COLO668 (cell line): ENCODE measurements around the gene ADAMTS6.

Experiments used
- DNase-seq: peaks from one replicate; lab custom pipeline; 2025; ENCODE audit not compliant: unreplicated experiment; lab: John Stamatoyannopoulos, UW

ADAMTS6 gene

GRCh38 chr5:65151614-65152013, 330.1 kb downstream of the ADAMTS6 start:
- DNase-seq, result no peak

DNA sequence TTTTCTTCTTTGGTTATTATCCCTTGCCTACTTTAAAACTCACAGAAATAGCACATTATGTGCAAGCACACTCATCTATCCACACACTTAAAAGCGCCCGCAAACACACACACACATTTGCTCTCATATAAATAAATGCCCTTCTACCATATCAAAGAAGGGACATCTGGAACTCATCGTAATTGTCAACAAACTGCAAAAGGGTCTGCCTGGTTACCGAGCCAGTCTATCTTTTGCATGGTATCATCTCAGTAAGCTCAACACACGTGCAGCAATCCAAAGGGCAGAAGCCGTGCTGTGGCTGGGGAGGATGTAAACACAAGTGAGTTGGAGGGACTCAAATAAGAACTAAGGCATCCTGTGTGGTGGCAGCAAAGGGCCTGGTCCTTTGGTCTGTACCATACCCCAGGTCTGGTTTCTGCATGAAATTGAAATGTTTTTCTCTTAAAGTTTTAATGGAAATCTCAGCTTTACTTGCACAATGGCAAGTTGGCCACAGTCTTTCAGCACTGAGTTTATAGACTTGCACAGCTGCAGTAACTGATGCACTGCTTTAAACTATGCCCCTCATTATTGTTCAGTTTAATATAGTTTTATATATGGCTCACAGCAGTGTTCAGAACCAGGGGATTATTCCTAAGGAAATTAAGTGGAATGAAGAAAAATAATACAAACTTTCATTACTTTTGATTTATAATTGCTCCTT, 331.0 kb downstream of the ADAMTS6 start:
- no peak for DNase-seq

- DNase-seq, result no peak
These were observed 331.9 kb downstream of the ADAMTS6 start for GRCh38 chr5:65149827-65150226.

DNA sequence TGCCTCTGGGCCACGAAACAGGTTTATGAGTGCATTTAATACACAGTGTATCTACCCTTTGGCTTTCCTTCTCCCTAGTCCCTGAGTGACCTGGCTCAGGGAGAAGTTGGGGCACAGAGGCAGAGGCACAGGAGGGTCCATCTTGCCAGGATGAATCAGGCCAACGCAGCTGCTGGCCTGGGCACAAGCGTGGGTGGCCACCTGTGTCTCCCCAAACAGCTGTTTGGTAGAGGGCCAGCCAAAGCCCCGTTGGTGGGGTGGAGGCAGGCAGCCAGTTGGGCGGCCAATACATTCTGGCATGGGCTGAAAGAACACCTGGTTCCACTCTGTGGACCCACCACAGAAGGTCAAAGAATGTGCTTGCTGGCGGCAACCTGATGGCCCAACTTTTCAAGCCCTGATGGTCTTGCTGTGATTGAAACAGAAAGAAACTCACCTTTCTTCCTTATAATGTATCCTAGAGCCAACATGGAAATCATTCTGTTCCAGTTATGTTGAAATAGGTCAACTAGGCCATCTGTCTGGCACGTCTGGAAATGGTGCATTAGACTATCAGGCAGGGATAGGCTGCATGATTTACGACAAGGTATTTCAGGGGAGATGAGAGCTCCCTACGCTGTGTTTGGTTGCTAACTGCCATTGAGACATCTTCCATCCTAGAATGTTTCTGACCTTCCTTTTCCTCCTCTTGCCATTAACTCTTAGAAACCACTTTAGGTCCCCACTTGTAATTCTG, 337.4 kb downstream of the ADAMTS6 start:
- DNase-seq, result no peak

- no peak for DNase-seq
These were observed 339.2 kb downstream of the ADAMTS6 start for GRCh38 chr5:65142511-65143011.

DNA sequence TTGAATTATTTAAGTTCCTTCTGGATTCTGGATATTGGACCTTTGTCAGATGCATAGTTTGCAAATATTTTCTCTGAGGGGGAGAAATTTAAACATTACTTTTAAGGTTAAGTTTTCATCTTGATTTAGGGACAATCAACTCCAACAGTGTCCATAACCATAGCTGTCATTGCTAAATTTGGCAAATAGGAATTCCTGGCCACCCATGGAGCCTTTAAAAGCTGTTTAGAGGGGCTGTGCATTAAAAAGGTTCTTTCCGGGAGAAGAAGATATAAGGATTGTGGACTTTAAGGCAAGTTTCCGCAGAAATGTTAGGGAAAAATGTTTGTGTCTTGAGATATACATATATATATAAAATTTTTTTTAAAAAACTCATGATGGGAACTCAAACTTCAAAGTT, 339.7 kb downstream of the ADAMTS6 start:
- DNase-seq, result no peak

DNA sequence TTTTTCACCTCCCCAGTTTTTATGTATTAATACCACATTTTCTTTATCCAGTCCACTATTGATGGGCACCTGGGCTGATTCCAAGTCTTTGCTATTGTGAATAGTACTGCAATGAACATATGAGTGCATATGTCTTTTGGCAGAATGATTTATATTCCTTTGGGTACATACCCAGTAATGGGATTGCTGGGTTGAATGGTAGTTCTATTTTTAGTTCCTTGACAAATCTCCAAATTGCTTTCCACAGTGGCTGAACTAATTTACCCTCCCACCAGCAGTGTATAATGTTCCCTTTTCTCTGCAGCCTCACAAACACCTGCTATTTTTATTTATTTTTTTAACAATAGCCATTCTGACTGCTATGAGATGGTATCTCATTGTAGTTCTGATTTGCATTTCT, 340.2 kb downstream of the ADAMTS6 start:
- no peak for DNase-seq

- no peak for DNase-seq
These were observed 344.1 kb downstream of the ADAMTS6 start for GRCh38 chr5:65137631-65138030.

DNA sequence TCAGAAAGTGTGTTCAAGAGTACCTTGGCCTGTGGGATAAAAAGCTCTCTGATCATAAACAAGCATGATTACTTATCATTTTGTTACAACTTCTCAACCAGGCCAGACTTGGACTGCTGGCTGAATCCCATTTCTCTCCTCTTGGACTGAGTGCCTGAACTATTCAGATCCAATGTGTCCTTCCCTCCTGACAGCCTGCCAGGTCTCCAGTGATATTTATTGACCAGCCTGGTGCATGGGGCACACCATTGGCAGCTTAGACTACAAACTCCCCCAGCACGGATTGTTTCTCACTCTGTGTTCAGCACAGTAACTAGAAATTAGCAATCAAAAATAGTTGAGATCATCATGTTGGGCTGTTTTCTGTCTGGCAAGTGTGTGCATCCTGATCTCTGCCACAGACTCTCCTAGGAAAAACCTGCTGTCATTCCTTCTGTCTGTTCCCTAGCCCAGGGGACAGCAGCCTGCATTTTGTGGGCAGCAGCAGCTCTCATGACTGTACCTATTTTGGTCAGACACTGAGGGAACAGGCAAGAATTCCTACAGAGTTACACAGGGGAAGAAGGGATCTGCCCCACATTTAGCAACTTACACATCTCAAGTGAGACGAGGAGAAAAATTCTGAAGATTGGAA, 348.1 kb downstream of the ADAMTS6 start:
- no peak for DNase-seq

- no peak for DNase-seq
These were observed 349.3 kb downstream of the ADAMTS6 start for GRCh38 chr5:65132386-65132785.

- DNase-seq, result no peak
These were observed 353.5 kb downstream of the ADAMTS6 start for GRCh38 chr5:65128226-65128625.

DNA sequence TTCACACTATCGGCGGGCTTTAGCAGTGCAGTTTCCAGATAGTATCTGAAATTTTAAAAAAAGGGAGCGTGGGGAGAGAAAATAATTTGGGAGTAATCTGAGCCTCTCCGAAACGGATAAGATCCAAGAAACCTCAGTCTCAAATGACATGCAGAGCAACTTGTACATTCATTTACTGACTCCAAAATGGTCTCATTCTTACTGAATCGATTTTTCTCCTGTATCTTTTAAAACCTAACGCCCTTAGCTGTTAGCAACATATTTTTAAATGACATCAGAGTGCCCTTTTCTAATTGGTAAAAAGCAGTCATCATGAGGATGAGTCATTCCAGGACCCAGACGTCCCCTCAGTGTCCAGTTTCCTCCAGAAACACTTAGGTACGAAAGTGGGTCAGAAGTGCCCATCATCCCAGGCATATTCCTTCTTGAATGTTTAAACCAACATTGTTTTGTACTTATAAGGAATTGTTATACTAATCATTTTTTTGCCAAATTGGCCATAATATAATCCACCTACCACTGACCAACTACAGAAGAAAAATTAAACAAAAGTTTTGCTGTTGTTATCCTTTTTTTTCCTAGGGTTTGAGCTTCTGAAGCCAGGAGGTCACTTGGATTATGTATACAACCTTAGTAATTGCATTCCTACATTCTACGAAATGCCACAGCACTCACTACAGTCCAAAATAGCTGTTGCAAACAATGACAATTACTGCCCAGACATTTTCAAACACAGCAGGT, 354.4 kb downstream of the ADAMTS6 start:
- DNase-seq, result no peak

GRCh38 chr5:65126542-65127069, 355.1 kb downstream of the ADAMTS6 start:
- DNase-seq, result no peak

DNA sequence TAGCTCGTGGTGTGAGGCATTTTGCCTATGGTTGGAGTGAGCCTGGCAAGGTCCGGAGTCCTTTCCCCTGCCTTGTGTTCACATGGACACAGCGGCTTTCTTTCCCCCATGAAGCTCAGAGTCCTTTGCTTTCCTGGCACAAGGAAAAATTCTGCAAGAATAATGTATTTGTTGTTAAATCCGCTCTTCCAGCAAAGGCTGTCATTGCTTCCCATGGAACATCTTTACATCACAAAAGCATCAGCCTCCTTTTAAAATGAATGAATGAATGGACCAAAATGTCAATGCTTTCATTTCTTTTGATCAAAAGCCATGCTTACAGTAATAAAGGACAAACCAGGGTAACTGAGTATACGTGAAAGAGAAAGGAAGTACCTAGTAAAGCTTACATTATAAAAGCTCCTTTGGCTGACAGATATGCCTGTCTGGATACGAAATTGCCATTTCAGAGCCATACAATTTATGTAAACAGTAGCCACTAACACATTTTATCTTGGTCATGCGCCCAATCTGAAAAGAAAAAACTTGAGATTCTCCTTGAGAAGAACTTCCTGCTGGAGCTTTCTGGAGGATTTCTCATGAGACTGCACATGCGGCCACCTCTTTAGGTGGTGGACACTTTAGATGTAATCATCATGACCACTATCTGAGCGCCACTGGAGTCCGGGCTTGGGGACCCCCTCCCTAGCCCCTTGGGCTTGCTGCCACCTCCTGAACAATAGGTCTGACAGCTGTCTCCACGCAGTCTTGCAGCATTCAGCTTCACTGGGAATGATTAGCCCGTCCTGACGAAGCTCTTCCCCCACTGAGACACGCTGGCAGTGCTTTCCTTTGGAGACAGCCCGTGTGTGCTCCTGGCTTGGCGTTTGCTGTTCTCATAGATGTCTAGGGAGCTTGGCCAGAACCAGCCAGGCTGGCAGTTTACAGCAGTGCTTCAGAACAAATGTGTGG, 355.9 kb downstream of the ADAMTS6 start:
- no peak for DNase-seq

- DNase-seq, result no peak
These were observed 359.8 kb downstream of the ADAMTS6 start for GRCh38 chr5:65121880-65122436.

DNA sequence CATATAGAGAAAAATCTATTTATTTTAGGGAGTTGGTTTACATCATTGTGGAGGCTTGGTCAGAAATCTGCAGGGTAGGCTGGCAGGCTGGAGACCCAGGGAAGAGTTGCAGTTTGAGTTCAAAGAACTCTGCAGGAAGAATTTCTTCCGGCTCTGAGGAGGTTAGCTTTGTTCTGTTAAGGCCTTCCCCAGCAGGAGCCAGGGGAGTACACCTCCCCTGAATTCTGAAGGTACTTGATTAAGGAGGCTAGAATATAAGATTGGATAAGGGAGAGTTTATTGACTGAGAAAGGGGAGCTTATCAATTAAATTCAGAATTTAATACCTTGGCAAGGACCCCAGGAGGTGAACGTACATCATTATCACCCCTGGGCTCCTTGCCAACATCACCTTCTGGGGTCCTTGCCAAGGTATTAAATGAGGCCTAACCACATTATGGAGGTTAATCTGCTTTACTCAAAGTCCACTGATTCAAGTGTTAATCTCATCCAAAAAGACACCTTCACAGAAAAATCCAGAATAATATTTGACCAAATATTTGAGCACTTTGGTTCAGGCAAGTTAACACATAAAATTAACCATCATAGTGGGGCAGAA, 361.3 kb downstream of the ADAMTS6 start:
- DNase-seq, result no peak

DNA sequence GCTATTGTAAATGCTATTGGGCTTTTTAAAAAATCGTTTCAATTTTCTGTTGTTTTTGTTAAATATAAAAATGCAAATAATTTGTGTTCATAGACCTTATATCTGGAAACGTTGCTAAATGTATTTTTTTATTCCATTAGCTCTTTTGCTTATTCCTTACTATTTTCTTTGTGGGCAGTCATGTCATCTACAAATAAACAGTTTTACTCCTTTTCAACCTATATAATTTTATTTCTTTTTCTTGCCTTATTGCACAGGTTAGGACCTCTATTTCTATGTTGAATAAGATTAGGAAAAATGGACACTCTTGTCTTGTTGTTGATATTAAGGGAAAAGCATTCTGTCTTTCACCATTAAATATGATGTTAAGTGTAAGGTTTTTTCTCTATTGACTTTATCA, 364.2 kb downstream of the ADAMTS6 start:
- DNase-seq, result no peak

DNA sequence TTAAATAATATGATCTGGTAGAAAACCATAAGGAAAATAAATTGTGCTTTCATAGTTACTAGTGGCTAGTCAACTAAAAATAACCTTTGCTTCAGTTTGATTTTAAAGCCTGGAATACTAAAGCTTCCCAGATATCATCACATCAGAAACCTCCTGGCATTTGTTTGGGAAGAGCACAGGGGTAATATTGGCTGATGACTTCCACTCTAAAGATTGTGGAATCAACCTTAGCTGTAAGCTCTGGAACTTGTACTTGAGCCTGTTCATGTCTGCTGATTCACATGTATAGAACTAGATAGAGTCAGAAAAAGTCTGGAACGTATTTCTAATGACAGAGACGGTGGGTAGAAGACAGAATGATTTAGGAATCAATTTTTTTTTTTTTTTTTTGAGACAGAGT, 367.9 kb downstream of the ADAMTS6 start:
- no peak for DNase-seq

DNA sequence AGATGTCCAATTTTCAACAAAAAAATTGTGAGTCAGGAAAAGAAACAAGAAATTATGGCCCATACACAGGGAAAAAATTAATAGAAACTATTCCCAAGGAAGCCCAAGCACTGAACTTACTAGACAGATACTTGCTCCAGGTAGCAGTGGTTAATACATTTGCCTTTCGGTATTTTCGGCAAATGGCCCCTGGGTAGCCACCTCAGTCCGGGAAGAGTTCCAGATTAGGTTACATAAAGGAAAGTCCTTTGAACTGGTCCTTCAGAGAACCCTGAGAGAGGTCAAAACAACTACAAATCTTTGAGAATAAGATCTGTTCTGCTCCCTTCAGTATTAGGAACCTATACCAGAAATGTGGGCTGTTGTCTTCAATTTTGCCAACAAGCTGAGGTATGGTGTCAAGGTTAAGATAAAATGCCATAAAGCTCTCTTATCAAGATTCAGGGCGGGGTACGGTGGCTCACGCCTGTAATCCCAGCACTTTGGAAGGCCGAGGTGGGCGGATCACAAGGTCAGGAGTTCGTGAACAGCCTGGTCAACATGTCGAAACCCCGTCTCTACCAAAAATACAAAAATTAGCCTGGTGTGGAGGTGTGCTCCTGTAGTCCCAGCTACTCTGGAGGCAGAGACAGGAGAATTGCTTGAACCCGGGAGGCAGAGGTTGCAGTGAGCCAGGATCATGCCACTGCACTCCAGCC, 369.6 kb downstream of the ADAMTS6 start:
- no peak for DNase-seq
